Inferior parietal cortex (tissue), 1 donor: ENCODE results near the gene ASNSD1.
"Not testable (repeated sequence)": the region's sequence is repeated elsewhere in the genome, so short reads cannot be mapped to it uniquely, and the experiment has no call there.

ENCODE experiments used
- DNase-seq: peaks from one replicate; pipeline ENCODE4 v3.0.0-alpha.2; 2016; ENCODE audit errors: extremely low spot score

Gene ASNSD1

GRCh38 chr2:189646521-189646920, 14.7 kb upstream of the ASNSD1 start:
- no peak for DNase-seq

- DNase-seq: no peak
These were observed 12.3 kb upstream of the ASNSD1 start for GRCh38 chr2:189648846-189649509.

DNA sequence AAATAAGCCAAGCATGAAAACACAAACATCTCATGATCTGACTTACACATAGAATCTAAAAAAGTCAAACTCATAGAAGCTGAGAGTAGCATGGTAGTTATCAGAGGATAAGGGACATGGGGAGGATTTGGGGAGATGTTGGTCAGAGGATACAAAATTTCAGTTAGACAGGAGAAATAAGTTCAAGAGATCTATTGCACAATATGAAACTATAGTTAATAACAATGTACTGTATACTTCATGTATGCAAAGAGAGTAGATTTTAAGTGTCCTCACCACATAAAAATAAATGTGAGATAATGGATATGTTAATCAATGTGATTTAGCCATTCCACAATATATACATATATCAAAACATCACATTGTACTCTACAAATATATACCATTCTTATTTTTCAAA, 10.0 kb upstream of the ASNSD1 start:
- DNase-seq: no peak

DNA sequence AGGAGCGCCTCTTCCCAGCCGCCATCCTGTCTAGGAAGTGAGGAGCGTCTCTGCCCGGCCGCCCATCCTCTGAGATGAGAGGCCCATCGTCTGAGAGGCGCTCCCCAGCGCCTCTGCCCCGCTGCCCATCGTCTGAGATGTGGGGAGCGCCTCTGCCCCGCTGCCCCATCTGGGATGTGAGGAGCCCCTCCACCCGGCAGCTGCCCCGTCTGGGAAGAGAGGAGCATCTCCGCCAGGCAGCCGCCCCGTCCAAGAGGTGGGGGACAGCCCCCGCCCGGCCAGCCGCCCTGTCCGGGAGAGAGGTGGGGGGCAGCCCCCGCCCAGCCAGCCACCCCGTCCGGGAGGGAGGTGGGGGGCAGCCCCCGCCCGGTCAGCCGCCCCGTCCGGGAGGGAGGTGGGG, 7.8 kb upstream of the ASNSD1 start:
- DNase-seq: not testable (repeated sequence)

DNA sequence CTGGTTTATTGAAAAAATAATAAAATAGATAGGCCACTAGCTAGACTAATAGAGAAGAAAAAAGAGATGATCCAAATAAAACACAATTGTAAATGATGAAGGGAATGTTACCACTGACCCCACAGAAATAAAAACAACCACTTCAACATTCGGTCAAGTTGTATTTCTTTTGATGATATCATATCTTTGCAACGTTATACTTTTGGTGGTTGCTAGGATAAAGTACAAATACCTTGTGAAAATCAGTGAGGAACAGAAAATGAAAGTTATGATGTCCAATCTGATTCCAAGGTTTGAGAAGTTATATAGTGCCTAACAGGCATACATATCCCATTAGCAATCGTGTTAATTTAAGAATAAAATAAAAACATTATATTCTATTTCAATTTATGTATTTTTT, 6.6 kb upstream of the ASNSD1 start:
- DNase-seq: no peak

- no peak for DNase-seq
These were observed 3.4 kb upstream of the ASNSD1 start for GRCh38 chr2:189657867-189658266.

- no peak for DNase-seq
These were observed 2.7 kb upstream of the ASNSD1 start for GRCh38 chr2:189658306-189659212.

GRCh38 chr2:189659734-189660133, 1.5 kb upstream of the ASNSD1 start:
- DNase-seq: no peak

DNA sequence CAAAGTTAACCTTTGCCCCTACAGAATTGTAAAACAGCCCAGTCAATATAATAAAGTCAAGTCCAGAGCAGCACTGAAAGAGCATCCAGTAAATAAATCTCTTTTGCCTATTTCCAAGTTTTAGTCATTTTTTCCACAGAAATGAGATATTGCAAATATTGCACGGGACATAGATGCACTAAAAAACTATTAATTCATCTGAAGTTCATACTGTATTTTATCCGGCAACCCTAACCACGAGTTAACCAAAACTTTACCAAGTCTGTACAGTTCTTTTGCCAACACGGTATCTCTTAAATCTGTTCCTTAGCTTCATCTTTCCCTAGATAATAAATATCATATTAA, 484 bp upstream of the ASNSD1 start:
- DNase-seq: no peak

GRCh38 chr2:189661957-189662321, 680 bp downstream of the ASNSD1 start:
- no peak for DNase-seq

GRCh38 chr2:189662669-189663226, 1.5 kb downstream of the ASNSD1 start:
- no peak for DNase-seq

GRCh38 chr2:189663319-189663718, 2.1 kb downstream of the ASNSD1 start:
- not testable (repeated sequence) for DNase-seq

- no peak for DNase-seq
These were observed 8.7 kb downstream of the ASNSD1 start for GRCh38 chr2:189669913-189670312.

GRCh38 chr2:189673661-189674373, 12.6 kb downstream of the ASNSD1 start:
- DNase-seq: no peak

DNA sequence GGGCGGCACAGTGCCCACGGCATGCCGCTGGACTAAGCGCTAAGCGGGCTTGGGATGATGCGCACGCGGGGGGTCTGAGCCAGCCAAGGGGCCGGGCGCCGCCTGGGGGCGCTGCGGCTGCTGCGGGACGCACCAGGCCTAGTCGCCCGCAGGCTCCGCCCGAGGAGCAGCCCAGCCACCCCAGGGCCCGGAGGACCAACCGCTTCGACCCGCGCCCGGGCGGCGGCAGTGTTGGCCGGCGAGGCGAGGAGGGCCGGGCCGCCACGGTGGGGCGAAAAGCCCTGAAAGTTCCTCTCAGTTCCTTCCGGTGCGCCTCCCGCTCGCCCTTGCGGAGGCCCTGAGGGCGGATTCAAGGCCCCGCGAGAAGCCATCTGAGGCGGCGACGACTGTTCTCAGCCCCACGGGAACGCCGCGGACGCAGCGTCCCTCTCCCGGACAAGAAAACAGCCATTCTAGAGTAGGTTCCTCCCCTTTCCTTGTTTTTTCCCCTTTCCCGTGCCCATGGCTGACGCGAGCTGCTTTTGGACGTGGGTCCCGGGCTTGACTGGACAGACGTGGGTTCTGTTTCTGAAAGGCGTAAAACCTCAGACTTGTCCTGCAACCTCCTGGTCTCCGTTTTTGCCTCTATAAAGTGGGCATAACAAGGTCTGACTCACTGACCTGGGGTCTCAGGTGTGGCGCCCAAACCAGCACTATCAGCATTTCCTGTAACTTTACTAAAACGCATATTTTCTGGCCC, 13.3 kb downstream of the ASNSD1 start, which contains the start of gene ANKAR:
ANKAR (plus strand) TSS at position 297 of the 739 bp plus-strand sequence. CDS start 1,821 bp downstream, outside the sequence.
- DNase-seq: peak; percentile 79

DNA sequence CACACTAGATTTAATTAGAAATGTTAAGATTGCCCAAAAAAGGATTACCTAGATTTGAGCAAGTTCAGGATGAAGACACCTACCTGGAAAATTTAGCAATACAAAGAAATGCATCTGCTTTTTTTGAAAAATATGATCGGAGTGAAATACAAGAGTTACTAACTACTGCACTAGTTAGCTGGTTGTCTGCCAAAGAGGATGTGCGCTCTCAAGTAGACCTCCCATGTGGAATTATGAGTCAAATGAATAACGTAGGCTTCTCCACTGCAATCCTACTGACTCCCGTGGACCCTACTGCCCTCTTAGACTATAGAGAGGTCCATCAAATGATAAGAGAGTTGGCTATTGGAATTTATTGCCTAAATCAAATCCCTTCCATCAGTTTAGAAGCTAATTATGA, 15.2 kb downstream of the ASNSD1 start:
- no peak for DNase-seq

DNA sequence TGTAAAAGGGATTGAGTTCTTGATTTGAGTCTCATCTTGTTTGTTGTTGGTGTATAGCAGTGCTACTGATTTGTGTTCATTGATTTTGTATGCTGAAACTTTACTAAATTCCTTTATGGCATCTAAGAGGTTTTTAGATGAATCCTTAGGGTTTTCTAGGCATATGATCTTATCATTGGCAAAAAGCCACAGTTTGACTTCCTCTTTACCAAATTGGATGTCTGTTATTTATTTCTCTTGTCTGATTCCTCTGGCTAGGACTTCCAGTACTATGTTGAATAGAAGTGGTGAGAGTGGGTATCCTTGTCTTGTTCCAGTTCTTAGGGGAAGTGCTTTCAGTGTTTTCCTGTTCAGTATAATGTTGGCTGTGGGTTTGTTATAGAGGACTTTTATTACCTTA, 18.0 kb downstream of the ASNSD1 start:
- no peak for DNase-seq

DNA sequence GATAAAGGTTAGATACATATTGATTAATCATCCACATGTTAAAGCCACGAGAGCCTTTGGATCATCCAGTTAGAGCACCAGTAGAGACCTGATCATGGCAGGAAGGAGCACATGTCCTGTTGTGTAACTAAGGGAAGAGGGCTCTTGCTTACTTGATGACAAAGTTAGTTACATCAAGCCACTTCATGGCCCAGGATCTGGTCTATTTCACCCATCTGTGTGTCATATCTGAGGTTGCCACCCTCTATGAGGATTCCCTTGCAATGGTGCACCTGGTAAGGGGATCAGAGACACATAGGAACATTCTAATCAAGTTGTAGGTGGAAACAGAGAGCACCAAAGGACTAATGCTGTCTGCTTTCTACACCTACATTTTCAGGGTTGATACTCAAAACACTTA, 19.9 kb downstream of the ASNSD1 start:
- no peak for DNase-seq

DNA sequence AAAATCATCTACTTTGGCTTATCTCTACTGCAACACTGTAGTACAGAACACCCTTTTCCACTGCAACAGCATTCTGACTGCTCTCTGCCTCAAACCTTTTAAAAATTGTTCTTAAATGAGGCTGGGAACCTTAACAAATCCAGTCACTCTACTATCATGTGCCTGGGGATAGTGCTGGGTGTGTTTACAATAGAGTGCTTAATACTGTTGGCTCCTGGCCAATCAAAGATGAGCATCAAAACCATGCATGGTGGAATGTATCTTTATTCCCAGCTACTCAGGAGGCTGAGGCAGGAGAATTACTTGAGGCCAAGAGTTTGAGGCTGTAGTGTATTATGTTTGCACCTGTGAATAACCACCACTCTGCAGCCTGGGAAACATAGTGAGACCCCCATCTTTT, 20.6 kb downstream of the ASNSD1 start:
- DNase-seq: no peak

DNA sequence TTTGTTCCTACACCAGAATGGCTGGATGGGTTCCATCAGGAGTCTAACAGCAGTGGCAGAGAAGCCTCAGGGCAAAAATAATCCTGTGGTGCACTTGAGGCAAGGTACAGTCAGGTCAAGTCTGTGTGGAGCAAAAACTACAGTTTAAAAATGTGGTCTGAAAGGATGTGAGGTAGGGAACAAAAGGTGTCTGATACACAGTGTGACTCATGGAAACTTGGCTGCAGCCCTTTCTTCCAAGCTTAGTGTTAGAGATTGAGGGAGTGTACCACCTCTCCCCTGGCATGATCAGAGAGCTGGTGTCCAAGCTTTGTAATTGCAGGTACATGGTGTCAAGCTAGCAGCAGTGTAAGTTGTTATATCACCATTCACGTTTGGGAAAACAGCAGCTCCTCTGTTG, 22.1 kb downstream of the ASNSD1 start:
- DNase-seq: no peak

GRCh38 chr2:189684811-189685210, 23.6 kb downstream of the ASNSD1 start:
- DNase-seq: no peak
